CD4-positive, alpha-beta T cell treated with Interleukin-1 beta for 1 hour (primary cell): ENCODE results near the gene TEX19.

Experiments
- DNase-seq, 2 donors: peaks; one replicate each; pipeline ENCODE4 v3.0.0-alpha.2; 2020 to 2022

The TEX19 gene, protein sequence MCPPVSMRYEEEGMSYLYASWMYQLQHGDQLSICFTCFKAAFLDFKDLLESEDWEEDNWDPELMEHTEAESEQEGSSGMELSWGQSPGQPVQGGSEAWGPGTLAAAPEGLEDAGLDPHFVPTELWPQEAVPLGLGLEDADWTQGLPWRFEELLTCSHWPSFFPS

DNA sequence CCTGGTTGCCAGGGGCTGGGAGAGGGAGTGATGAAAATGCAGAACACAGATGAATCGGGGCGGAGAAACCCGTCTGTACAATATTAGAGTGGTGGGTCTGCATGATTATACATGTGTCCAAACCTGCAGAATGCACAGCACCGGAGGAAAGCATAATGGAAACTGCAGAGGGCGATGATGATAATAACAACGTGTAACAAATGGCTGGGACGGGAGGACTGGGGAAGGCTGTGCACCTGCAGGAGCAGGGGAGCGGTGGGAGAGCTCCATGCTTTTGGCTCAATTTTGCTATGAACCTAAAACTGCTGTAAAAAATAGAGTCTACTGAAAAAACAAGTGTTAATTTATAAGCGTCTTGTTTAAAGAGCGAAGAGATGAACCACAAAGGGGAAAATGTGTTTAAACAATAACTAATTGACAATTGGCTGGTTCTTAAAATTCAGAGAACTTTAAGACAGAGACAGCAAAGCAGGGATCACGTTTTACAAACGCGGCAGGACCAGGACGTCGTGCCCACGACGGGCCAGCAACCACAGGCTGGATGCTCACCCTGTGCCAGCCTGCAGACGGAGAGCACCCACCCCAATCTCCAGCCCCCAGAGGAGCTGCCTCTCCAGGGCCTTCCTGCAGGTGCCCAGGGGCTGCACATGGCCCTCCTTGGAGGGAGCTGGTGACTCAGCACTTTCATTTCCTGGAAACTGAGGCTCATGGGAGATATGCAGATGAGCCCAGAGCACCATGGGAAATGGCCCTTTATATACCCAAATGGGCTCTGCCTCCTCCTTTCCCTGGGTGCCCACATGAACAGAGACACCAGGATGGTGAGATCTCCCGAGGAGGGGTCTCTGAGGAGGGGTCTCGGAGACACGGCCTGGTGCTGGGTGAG lies at the start of gene TEX19:
Gene TEX19 (plus strand): TSS at position 783 of the 886 bp plus-strand sequence. CDS start 2,904 bp downstream, outside the sequence.
- DNase-seq, result no peak

DNA sequence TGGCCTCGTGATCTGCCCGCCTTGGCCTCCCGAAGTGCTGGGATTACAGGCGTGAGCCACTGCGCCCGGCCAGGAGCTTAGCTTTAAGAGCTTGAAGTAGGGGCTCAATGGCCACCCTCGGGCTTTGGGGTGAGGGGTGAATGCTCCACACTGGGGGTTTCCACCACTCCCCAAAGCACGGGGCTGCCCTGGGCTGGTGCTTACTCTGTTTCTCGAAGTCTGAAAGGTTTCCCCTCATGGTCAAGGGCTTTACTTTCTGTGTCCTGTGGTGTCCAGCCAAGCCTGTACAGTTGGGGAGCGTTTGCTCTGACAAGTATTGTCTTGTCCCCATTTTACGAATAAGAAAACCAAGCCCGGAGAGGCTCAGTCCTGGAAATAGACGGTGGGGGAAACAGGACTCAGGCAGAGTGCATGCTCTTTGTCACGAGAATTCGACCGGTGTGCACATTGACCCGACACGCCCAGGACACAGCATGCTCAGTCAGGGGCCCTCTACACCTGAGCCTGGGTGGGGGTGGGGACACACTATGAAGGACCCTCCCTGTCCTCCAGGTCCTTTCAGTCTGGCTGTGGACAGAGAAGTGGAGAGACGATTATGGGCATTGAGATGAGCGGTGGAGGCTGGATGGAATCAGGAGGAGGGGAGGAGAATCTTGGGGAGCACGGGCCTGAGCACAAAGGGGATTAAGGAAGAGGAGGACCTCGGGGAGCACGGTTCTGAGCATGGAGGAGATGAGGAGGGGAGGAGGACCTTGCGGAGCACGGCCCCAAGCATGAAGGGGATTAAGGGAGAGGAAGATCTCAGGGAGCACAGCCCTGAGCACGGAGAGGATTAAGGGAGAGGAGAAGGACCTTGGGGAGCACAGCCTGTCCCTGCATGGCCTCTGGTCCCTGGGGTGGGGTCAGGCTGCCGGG lies 49.1 kb upstream of the TEX19 start:
- DNase-seq, result no peak

DNA sequence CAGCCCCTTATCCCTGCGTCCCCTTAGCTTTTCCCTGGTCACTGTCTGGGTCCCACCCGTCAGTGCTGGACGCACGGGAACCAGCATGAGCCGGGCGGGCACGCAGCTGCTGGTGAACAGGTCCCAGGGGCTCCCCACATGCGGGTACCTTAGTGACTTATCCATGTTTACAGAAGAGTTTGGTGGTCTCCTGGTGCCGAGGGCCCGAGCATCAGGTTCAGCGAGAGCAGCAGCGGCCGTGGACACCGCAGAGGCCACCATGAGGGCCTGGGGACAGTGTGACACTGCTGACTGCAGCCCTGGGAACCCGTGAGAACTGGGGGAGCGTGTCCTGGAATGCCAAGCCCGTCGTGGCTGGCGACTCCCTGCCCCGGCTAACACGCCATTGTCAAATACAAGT lies 48.2 kb upstream of the TEX19 start:
- DNase-seq, result no peak

DNA sequence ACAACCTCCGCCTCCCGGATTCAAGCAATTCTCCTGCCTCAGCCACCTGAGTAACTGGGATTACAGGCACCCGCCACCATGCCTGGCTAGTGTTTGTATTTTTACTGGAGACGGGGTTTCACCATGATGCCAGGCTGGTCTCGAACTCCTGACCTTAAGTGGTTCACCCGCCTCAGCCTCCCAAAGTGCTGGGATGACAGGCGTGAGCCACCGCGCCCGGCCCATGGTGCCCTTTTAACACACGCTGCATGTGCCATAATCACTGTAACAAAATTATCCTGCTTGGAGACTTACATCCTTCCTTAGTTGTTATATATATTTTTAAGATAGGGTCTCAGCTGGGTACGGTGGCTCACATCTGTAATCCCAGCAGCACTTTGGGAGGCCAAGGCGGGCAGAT lies 47.1 kb upstream of the TEX19 start:
- no peak for DNase-seq

DNA sequence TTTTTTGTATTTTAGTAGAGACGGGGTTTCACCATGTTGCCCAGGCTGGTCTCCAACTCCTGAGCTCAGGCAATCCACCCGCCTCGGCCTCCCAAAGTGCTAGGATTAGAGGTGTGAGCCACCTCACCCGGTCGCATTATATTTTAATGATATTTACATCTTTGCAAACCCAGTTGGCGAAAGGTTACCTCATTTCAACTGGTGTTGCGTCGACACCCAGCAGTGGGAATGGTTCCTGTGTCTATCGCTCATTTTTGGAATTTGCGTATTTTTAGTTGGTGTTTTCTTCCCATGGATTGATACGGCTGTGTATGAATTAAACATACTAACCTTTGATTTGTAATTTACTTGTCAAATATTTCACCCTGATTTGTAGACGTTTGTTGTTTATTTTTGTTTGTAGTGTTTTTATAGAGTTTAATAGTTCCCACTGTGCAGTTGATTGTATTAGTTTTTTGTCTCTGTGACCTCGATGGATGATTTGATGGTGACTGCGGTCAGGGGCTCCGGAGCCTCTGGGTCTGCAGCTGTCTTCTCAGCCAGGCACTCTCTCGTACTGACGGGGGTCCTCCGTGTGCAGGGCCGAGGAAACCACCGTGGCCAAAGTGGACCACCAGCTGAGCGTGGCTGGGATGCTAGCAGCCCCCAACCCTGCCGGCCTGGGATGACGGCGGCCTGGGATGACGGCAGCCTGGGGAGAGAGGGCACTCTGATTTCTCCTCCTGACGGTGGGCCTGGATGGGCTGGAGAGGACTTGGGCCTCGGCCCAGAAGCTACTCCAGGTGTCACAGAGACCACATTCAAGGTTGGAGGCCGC lies 45.6 kb upstream of the TEX19 start:
- DNase-seq, result no peak

DNA sequence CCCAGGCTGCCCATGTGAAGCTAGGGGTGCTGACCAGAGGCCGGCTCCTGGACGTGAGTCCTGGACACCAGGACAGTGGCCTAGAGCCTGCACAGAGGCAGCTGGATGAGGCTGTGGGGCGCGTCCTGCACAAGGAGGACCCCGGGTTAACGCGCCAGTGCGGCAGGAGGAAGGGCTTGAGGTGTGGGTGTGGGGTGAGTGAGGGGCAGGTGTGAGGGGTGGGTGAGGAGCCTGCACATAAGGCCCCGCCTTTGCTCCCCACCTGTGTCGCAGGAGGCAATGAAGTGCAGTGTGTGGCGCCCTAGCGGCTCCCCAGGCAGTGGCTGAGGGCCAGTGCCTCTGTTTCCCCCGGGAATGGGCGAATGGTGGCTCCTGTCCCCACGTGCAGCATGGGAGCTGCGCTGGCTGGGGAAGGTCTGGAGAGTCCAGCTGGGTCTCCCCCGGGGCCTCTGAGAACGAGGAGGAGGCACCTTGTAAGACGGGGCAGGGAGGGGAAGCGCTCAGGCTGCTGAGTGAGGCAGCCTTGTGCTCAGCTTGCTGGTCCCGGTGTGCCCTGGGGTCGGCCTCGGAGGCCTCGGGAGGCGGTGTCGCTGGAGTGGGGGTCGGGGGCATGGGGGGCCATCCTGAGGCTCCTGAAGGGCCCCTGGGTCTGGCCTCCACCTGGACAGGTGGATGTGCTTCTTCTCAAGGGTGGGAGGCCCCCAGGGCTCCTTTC lies 44.9 kb upstream of the TEX19 start:
- no peak for DNase-seq

DNA sequence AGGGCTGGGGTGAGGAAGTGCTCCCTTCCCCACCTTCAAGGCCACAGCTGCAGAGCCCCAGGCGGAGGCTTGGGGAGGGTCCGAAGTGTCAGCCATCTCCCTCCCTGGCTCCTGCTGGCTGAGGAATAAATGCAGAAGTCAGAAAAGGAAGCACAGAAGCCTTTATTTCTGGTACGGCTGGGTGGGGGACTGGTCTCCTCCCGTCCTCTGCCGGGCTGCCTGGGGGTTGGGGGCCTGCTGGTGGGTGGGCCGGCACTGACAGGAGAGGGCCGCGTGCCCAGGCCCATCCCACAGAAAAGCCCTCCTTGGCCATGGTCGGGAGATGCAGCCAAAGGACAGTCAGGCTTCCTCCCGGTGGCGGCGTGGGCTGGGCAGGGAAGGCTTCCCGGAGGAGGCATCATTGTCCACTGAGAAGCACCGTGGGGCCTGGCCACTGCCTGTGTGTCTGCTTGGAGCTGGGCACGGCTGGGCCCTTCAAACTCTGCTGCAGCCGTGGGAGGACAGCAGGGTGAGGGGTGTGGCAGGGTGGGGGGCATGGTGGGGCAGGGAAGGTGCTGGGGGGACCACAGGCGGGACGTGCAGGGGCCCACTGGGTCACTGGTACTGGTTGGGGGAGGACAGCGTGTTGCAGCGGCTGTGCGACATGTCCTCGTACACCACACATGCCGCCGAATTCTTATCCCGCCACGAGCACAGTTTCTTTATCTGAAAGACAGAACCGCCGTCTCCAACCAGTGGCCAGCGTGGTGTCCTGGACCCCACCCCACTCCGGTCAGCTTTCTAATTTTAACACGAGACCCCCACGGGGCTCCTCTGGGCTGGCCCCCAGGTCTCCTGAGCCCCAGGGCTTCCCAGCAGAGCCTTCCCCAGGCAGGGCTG lies 44.1 kb upstream of the TEX19 start:
- DNase-seq, result no peak

DNA sequence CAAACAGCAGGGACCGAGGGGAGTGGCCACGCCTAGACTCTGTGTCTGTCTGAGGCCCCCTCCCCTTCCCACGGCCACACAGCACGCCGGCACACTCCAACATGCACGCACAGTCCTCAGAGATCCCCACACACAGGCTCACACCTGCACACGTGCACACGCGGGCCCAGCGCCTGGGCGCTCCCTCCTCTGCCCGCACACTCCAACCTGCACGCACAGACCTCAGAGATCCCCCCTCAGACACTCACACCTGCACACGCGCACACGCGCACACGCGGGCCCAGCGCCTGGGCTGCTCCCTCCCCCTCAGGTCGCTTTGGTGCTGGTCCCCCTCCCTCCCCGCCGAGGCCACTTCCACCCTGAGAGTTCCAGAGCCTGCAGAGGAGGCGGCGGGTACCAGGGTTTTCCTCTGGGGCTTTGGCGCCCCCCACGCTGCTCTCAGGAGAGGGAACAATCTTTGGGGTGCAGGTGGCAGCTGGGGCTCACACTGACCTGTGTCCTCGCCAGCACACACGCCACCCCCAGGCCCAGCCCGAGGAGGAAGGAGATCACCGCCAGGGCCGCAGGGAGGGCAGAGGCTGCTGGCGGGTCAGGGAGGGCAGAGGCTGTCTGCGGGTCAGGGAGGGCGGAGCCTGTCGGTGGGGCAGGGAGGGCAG lies 43.2 kb upstream of the TEX19 start:
- DNase-seq, result peak; percentile 49 to 51

DNA sequence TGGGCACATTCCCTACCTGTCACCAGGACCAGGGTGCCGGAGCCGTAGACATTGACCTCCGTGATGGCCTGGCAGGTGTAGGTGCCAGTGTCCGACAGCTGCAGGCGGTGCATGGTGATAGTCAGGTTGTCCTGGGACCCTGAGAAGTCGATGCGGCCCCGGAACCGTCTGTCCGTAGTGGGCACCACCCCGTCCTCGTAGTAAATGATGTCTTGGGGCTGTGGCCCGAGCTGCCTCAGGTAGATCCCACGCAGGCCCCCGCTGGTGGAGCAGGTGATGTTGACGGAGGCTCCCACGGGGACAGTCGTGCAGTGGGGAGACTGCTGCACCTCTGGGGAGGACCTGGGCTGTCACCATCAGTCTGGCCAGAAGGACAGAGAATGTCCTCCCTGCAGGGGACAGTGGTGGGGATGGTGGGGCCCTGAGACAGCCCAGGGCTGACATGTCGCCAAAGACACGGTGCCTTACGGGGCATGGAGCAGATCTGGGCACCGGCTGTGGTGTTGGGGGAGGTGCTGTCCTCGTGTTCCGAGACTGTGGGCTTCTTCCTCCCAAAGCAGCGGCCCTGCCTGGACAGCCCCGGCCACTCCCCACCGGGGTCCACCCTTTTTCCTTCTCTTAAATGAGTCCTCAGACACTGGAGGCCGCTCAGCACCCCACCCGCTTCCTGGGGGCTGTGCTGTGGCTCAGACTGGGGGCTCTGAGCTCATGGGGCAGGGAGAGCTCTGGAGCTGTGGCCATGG lies 42.2 kb upstream of the TEX19 start:
- no peak for DNase-seq

DNA sequence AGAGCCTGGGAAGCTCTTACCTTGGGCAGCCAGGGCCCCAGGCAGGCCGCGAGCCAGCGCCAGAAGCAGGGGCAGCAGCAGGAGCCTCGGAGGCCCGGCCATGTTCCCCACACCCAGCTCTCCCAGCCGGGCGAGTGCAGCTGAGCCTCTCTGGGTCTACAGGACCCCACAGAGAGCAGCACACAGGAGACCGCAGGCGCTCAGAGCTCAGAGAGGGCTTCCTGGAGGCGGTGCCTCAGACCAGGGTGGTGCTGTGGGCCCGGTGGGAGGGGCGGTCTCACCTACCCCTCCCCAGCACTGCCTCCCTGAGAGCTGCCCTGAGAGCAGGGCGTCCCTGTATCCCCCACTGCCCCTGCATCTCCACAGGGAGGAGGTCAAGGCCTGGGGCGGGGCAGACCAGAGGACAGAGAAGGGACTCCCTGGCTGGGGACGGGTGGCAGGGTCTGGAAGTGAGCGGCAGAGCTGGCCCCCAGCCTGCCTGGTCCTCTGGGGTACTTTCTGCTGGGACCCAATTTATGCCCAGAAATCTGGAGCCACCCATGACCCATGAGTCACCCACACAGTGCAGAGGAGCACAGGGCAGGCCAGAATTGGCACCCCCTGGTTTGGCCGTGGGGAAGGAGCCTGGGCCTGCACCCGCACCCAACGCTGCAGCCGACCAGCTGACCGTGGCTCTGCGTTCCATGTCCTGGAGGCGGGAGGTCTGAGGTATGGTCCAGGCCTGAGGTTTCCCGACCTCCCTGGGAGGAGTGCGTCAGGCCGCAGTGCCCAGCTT lies 41.5 kb upstream of the TEX19 start, which contains the start of gene CD7:
Gene CD7 (minus strand): TSS at position 215 of the 775 bp plus-strand sequence. CDS start 113 bp downstream, at position 102.
- peak; percentile 73 to 76 for DNase-seq

DNA sequence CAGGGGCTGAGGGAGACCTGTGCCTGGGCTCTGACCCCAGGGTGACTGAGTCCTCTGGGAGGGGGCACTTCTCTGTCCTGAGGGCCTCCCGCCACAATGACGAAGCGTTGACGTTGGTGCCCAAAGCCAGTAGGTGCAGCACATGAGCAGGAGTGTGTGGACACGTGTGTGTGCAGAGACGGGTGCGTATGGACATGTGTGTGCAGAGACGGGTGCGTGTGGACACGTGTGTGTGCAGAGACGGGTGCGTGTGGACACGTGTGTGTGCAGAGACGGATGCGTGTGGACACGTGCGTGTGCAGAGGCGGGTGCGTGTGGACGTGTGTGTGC lies 40.9 kb upstream of the TEX19 start:
- DNase-seq, result no peak

DNA sequence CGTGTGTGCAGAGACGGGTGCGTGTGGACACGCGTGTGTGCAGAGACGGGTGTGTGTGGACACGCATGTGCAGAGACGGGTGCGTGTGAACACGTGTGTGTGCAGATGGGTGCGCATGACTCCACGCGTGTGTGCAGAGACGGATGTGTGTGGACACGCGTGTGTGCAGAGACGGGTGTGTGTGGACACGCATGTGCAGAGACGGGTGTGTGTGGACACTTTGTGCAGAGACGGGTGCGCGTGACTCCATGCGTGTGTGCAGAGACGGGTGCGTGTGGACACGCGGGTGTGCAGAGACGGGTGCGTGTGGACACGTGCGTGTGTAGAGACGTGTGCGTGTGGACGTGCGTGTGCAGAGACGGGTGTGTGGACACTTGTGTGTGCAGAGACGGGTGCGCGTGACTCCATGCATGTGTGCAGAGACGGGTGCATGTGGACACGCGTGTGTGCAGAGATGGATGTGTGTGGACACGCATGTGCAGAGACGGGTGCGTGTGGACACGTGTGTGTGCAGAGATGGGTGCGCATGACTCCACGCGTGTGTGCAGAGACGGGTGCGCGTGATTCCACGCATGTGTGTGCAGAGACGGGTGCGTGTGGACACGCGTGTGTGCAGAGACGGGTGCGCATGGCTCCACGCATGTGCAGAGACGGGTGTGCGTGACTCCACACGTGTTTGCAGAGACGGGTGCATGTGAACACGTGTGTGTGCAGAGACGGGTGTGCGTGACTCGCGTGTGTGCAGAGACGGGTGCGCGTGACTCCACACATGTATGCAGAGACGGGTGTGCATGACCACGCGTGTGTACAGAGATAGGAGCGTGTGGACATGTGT lies 40.1 kb upstream of the TEX19 start:
- DNase-seq, result no peak

DNA sequence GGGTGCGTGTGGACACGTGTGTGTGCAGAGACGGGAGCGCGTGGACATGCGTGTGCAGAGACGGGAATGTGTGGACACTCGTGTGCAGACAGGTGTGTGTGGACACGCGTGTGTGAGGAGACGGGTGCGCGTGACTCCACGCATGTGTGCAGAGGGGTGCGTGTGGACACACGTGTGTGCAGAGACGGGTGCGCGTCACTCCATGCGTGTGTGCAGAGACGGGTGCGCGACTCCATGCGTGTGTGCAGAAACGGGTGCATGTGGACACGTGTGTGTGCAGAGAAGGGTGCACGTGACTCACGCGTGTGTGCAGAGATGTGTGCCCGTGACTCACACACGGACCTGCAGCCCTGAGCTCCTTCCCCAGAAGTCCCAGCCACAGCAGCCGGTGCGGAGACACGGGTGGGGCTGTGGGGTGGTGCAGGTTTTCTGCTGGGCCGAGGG lies 39.4 kb upstream of the TEX19 start:
- no peak for DNase-seq

DNA sequence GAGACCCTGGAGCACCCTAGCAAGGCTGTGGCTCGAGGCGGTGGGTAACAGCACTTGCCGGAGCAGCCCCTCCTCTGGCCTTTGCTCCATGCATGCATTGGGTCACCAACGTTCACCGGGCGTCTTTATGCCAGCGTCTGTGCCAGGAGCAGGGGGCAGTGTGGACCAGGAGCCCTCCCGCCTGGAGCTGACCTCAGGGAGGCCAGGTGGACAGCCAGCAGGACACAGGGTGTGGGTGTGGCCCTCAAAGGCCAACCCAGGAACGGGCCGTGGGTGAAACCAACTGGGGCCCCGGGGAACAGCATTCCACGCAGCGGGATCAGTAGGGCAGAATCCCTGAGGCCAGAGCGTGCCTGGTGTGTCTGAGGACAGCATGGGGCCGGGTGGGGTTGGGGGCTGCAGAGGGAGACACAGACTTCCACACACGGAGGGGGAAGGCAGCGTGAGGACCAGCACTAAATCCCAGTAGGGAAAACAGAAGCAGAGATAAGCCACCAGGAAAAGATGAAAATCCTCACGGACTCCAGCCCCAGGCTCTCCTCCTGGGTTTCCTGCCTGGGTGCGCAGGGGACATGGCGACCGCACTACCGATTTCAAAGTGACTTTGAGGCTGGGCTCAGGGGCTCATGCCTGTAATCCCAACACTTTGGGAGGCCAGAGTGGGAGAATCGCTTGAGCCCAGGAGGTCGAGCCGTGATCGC lies 38.8 kb upstream of the TEX19 start:
- no peak for DNase-seq

DNA sequence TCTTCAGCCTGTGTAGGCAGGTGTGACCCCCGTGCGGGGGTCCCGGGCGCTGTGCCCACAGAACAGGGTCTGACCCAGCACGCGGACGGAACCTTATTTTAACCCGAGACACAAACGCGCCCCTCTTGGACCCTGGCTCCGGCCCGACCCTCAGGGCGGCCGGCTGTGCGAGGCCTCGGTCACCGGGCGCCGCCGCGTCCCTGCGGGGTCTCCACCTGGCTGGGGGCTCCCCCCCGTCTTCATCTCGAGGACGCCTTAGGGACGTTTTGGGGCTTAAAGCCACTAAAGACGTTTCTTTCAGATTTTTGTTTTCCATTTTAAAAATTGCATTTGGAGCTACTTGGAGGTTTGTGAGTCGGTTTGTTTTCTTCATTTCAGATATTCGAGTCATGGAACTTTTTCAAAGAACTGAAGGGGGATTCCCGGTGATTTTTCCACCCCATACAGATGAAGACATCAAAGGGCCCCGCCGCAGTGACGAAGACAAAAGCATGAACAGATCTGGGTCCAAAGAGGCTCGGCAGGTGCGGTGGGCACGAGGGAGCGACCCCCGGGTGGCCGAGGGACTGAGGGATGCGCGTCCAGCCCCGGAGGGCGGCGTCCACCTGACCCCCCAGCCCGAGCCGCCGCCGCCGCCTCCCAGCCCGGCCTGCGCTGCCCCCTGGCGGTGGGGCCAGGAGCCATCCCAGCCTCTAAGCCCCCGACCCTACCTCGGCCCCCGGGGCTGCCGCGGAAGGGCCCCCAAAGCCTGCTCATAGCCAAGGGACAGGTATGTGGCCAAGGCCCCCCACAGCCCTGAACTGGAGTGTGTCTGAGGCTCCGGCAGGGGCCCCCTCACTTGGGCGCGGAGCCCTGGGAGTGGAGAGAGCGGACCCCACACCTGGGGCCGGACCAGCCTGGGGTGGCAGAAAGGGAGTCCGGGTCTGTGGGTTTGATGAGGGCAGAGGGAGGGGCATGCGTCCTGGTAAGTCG lies 37.8 kb upstream of the TEX19 start:
- peak; percentile 76 to 83 for DNase-seq
